NCI-H2171 treated with DMSO at 0.1 percent for 48 hours (cell line): ENCODE results near the gene ACOT7.
"Not testable (repeated sequence)": the region's sequence is repeated elsewhere in the genome, so short reads cannot be mapped to it uniquely, and the experiment has no call there.

Experiments used
- DNase-seq: peaks from one replicate; lab custom pipeline; 2025; lab: John Stamatoyannopoulos, UW

The ACOT7 gene

DNA sequence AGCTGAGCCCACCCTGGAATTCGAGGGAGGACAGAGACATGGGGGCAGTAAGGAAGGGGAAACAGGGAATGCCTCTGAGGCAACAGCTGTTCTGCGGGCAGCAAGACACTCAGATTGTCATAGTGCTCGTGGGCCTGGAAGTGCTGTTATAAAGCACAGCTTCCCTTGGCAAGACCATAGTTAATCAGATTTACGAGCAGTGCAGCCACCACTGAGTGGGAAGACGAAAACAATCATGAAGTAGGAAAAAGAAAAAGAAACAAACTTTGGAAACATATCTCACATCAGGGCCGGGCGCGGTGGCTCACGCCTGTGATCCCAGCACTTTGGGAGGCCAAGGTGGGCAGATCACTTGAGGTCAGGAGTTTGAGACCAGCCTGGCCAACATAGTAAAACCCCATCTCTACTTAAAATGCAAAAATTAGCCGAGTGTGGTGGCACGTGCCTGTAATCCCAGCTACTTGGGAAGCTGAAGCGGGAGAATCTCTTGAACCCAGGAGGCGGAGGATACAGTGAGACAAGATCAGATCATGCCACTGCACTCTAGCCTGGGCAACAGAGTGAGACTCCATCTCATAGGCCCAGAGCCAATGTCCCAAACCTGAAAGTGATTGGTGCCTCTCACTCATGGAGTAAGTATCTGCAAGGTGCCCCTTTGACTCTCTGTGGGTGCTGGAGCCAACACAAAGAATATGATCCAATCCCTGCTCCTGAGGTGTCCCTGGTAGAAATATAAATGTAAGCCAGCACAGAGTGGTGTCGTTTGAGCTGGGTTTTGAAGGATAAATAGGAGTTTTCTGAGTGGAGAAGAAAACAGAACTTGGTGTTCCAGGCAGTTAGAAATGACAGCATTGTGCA lies 77.1 kb downstream of the ACOT7 start:
- DNase-seq, result no peak

DNA sequence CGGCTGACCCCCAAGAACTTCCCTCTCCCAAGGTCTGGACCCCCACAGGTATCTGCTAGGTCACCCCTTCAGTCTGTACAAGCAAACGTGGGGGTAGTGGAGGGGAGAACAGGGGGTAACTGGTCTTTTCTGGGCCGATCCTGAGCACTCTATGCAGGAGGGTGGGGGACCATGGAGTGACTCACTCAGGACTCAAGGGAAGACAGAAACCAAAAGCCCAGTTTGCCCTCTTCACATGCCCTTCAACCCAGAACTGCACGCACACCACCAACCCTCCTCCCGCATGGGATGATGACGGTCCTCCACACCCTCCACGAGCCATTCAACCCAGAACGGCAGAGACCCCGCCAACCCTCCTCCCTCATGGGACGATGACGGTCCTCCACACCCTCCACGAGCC lies 79.1 kb downstream of the ACOT7 start:
- no peak for DNase-seq

GRCh38 chr1:6313393-6314200 lies 80.0 kb downstream of the ACOT7 start:
- DNase-seq, result peak; percentile 24

DNA sequence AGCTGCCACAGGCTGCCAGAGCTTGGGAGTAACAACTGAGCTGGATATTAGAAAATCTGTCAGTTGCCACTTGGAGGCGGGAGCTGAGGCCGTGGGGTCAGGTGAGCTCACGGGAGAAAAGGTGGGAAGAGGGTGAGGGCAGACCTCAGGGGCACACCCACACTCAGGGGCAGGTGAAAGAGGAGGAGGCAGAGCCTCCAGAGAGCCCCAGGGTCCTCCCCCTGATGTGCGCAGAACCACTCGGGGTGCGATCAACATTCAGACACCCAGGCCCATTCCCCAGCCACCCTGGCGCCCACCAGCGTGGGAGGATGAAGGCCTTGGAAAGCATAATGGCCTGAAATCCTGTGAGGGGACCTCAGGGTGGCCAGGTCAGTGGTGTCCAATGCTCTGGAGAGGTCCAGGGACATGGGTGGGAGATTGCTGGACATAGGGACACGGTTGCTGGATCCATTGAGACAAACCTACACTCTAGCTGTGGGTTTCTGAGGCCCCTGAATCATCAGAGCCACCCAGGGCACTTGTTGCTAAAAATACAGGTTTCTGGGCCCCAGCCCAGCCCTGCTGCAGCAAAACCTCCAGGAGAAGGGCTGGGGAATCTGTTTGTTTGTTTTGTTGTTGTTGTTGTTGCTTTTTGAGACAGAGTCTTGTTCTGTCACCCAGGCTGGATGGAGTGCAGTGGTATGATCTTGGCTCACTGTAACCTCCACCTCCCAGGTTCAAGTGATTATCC lies 83.3 kb downstream of the ACOT7 start:
- no peak for DNase-seq

- DNase-seq, result no peak
Observed at GRCh38 chr1:6309564-6309963, 84.0 kb downstream of the ACOT7 start.

- DNase-seq, result no peak
Observed at GRCh38 chr1:6308449-6308848, 85.1 kb downstream of the ACOT7 start.

GRCh38 chr1:6307682-6308081 lies 85.9 kb downstream of the ACOT7 start:
- not testable (repeated sequence) for DNase-seq

GRCh38 chr1:6307099-6307498 lies 86.5 kb downstream of the ACOT7 start:
- no peak for DNase-seq

DNA sequence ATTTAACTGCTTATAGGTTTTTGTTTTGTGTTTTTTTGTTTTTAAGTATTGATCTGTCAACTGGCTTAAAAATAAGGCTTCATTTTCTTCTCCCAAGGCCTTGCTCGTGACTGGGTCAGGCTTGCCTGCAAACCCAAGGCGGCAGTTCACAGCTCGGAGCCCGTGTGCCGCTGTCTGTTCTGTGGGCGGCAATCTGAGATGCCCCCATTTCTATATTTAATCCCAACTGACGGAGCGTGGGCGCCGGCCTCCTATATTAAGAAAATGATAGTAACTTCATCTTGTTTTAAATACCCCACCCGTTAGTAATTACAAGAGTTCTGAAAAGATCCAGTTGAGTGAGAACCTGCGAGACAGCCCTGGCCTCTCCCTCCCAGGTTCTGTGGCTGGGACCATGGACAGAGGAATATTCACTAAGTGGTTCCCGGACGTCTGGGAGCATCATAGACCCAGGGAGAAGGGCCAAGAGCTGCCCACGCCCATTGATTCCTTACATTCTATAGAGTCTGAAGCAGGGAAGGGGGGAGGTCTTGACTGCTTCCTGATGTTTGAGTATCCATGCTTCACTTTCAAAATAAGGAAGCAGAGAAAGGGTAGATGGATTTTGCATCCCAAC lies 90.1 kb downstream of the ACOT7 start:
- DNase-seq, result no peak

GRCh38 chr1:6302568-6302967 lies 91.0 kb downstream of the ACOT7 start:
- DNase-seq, result no peak

GRCh38 chr1:6301526-6301925 lies 92.0 kb downstream of the ACOT7 start:
- no peak for DNase-seq

- DNase-seq, result no peak
Observed at GRCh38 chr1:6300342-6301048, 93.1 kb downstream of the ACOT7 start.

GRCh38 chr1:6299557-6300165 lies 93.9 kb downstream of the ACOT7 start:
- DNase-seq, result no peak

DNA sequence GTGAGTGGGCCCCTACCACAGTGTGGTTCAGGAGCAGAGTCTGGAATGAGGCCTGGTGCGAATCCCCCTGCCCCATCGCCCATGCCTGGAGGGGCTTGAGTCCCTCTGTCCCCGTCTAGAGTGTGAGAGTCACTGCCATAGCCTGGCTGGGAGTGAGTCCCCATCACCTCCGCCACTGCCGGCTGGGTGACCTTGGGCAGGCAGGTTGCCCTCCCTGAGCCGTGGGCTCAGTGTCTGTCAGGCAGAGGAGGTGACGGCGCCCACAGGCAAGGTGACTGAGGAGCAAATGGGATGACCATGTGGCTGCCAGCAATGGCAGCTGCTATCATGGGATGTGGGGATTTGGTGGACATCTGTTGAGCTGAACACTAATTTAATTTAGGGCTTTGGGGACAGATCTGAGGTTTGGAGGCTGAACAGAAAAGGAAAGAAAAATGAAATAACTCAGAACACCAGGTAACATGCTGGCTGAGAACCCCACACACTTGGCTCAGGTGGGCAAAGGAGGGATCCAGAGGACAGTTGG lies 94.6 kb downstream of the ACOT7 start:
- DNase-seq, result no peak

- no peak for DNase-seq
Observed at GRCh38 chr1:6298530-6298929, 95.0 kb downstream of the ACOT7 start.

DNA sequence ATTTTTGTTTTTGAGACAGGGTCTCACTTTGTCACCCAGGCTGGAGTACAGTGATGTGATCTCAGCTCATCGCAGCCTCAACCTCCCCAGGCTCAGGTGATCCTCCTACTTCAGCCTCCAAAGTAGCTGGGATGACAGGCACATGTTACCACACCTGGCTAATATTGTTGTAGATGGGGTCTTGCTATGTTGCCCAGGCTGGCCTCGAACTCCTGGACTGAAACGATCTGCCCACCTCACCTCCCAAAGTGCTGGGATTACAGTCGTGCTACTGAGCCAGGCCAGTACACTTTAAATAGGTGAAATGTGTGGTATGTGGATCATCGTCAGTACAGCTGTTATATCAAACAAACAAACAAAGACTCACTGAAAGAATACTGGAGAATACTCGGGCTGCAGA lies 97.7 kb downstream of the ACOT7 start:
- DNase-seq, result no peak

DNA sequence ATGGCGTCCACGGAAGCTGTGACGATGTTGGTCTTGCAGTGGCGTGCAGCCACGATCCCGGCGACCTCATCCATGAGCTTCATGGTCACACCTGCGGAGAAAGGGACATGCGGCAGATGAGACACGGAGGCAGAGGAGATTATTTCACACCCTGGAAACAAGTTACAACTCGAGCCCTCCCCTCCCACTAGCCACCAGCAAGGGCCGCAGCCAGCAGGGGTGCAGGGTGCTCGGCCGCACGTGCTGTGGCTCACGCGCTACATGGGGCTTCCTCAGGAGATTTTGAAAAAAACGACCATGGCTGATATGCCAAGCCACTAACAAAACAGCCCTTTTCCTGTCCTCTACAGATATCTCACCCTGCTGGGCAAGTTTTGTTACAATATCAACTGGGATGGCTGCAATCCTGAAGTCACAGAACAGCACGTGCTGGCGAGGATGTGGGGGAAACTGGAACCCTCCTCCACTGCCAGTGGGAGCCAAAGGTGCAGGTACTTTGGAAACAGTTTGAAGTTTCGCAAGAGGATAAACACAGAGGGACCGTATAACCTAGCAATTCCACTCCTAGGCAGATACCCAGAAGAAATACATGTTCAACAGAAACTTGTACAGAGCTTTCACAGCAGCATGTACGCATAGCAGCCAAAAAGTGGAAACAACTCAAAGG lies 98.5 kb downstream of the ACOT7 start:
- DNase-seq, result no peak

DNA sequence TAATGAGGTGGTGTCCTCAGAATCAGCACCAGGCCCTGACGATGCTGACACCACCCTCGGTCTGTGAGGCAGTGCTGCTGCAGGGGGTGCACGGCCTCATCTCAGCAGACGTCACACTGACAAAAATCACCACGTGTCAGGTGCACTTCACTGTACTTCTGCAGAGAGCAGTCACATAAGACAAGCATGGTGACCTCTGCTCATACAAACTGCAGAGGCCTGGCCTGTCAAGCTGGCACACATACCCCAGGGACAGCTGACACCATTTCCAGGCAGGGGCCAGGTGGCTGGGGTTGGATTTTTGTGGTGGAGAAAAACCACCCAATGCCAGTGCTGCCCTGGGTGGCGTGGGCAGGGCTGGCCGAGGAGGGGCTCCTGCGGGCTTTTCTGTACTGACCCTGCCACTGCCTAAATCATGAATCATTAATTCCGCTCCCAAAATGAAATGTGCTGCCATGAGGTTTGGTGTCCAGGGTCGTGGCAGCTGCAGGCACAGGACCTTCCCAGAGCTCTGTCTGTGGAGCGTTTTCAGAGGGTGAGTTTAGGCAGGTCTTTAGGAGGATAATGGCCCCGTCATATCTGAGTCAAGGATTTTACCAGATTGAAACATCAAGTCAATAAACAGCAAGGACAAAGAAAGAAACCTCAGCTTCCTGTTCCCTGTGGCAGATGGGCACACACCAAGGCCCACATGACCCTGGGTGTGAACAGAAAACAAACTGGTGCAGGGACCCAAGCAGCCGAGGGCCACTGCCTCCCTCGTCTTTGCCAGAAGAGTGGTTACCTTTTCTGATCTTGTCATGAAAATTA lies 99.3 kb downstream of the ACOT7 start:
- no peak for DNase-seq

DNA sequence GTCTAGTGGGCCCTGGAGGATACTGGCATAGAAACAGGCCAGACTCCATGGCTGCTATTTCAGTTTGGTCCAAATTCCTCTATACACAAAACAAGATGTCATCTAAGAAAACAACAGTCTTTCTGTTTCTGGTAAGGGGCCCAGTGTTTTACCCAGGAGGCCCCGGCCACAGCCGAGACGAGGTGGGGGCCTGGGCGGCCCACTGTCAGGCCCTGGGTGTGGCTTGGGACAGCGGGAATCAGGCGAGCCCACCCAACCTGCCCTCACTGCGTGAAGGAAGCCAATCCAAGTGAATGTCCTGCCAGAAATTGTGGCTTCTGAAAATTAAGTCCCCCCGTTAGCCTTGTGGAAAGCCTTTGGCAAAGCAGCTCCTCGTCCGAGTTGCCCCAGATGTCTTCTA lies 101.5 kb downstream of the ACOT7 start:
- no peak for DNase-seq
